Left hindlimb (tissue), 1 donor: Measurements from ENCODE around the gene RTP3.

ENCODE experiments used
- DNase-seq: peaks from one replicate; pipeline ENCODE4 v3.0.0-alpha.2; 2018

Gene RTP3

GRCh38 chr3:46497556-46498265 lies at the start of gene RTP3:
Gene RTP3 (plus strand): TSS chr3:46497976. CDS start chr3:46498063, 87 bp downstream.
- no peak for DNase-seq

GRCh38 chr3:46448721-46449120 lies 49.1 kb upstream of the RTP3 start:
- no peak for DNase-seq

- DNase-seq: no peak
These were observed 47.8 kb upstream of the RTP3 start for GRCh38 chr3:46449755-46450552.

GRCh38 chr3:46453526-46454208 lies 44.1 kb upstream of the RTP3 start:
- DNase-seq: no peak

GRCh38 chr3:46454209-46454595 lies 43.6 kb upstream of the RTP3 start:
- no peak for DNase-seq

- no peak for DNase-seq
These were observed 43.2 kb upstream of the RTP3 start for GRCh38 chr3:46454606-46455005.

GRCh38 chr3:46455231-46456115 lies 42.3 kb upstream of the RTP3 start:
- no peak for DNase-seq

GRCh38 chr3:46456118-46456517 lies 41.7 kb upstream of the RTP3 start:
- DNase-seq: no peak

GRCh38 chr3:46460051-46460450 lies 37.7 kb upstream of the RTP3 start:
- DNase-seq: no peak

GRCh38 chr3:46462111-46462510 lies 35.7 kb upstream of the RTP3 start:
- no peak for DNase-seq

- no peak for DNase-seq
These were observed 35.3 kb upstream of the RTP3 start for GRCh38 chr3:46462511-46462910.

GRCh38 chr3:46463120-46463867 lies 34.5 kb upstream of the RTP3 start:
- no peak for DNase-seq

GRCh38 chr3:46463868-46464241 lies 33.9 kb upstream of the RTP3 start:
- no peak for DNase-seq

- no peak for DNase-seq
These were observed 33.2 kb upstream of the RTP3 start, which contains the start of gene LTF for GRCh38 chr3:46464326-46465195. Gene LTF (minus strand): TSS chr3:46464905. CDS start chr3:46464867, 38 bp downstream.

GRCh38 chr3:46465196-46465520 lies 32.6 kb upstream of the RTP3 start:
- no peak for DNase-seq

GRCh38 chr3:46466273-46466672 lies 31.5 kb upstream of the RTP3 start:
- no peak for DNase-seq

- no peak for DNase-seq
These were observed 30.8 kb upstream of the RTP3 start for GRCh38 chr3:46466871-46467403.

- no peak for DNase-seq
These were observed 30.2 kb upstream of the RTP3 start for GRCh38 chr3:46467562-46467961.

GRCh38 chr3:46468753-46469600 lies 28.8 kb upstream of the RTP3 start:
- no peak for DNase-seq
